AG08395 (cell line): ENCODE results near the gene MMP17.
A peak's percentile ranks its signal among the peaks of the same experiment; 100 is the strongest.
"Not testable (repeated sequence)": the region's sequence is repeated elsewhere in the genome, so short reads cannot be mapped to it uniquely, and the experiment has no call there.

Experiments used
- DNase-seq: peaks from one replicate; pipeline ENCODE4 v3.0.0; 2012; ENCODE audit warnings: mixed read lengths, low spot score

MMP17 gene

DNA sequence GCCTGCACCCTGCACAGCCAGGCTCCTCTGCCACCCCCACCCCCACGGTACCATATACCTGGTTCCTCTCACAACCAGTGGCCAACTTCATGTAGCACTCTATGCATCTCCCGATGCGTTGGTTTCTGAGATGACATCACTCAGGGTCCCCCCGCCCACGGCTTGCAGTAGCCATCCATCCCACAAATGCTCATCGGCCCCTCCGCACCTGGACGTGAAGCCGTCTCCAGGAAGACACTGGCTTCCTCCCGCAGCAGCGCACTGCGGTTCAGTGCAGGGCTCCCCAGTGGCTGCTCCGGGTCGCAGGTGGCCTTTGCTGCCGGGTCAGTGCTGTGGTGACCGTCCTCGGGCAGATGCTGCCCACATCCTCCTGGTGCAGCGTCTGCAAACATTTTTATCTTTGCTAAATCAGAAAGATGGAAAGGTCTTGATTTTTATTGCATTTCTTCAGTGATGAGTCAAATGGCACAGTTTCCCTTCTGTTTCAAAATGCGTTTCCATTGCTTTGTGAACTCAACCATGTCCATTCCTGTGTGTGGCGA lies 27.5 kb upstream of the MMP17 start:
- no peak for DNase-seq

DNA sequence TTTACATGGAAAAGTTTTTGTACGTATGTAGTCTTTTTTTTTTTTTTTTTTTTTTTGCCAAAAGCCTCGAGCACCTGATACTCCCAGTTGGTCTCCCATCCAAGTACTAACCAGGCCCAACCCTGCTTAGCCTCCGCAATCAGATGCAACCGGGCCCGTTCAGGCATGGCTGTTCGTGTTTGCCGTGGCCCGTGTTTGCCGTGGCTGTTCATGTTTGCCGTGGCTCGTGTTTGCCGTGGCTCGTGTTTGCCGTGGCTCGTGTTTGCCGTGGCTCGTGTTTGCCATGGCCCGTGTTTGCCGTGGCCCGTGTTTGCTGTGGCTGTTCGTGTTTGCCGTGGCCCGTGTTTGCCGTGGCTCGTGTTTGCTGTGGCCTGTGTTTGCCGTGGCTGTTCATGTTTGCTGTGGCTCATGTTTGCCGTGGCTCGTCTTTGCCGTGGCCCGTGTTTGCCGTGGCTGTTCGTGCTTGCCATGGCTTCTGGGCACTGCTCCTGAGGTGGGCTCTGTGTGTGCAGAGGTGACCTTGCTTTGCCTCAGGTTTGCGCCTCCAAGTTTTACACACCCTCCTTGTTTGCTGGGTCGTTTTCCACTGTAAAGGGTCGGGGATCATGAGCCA lies 26.8 kb upstream of the MMP17 start:
- no peak for DNase-seq

DNA sequence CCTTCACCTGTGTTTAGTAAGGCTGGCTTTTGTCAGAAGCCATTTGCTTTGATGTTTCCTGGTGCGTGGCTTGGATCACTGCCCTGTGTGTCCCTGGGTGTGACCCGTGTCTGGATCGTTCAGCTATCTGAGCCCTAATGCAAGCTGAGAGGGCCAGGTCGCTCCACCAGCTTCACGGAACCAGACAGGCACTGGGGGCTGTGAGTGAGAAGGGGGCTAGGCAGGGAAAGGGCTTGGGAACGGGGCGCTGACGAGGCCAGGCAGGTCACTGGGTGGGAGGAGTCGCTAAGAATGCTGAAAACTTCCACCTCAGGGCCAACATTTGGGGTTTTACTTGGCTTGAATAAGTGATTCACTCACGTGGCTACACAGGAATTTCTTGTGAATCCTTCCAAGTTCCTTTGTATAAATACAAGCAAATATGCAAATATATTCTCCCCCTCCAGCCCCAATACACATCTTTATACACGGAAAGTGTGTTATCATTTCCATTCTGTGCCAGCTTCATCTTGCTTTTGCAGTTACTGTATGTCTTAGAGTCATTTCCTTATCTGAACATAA lies 24.2 kb upstream of the MMP17 start:
- peak; percentile 72 for DNase-seq

DNA sequence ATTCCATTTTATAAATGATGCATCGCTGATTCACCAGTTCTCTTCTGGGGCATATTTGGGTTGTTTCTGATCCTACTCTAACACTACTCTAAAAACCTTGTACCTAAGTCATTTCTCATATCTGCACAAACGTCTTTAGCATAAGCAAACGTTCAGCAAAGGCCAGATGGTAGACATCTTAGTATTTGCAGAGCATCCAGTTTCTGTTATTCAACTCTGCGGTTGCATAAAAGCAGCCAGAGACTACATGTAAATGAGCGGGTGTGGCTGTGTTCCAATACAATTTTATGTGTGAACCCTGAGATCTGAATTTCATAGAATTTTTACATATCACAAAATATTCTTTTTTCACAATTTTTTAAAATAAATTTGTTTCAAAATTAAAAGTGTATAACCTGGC lies 22.8 kb upstream of the MMP17 start:
- no peak for DNase-seq

DNA sequence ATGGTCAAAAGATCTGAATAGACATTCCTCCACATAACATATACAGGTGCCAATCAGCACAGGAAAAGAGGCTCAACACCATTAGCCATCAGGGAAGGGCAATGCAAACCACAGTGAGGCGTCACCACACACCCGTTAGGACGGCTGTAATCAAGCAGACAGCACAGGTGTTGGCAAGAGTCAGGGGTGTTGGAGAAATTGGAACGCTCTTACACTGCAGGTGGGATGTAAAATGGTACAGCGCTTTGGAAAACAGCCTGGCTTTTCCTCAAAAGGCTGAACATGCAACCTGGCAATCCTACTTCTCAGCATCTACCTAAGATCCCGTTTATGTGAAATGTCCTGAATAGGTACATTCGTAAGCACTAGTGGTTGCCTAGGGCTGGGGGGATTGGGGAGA lies 21.5 kb upstream of the MMP17 start:
- no peak for DNase-seq

DNA sequence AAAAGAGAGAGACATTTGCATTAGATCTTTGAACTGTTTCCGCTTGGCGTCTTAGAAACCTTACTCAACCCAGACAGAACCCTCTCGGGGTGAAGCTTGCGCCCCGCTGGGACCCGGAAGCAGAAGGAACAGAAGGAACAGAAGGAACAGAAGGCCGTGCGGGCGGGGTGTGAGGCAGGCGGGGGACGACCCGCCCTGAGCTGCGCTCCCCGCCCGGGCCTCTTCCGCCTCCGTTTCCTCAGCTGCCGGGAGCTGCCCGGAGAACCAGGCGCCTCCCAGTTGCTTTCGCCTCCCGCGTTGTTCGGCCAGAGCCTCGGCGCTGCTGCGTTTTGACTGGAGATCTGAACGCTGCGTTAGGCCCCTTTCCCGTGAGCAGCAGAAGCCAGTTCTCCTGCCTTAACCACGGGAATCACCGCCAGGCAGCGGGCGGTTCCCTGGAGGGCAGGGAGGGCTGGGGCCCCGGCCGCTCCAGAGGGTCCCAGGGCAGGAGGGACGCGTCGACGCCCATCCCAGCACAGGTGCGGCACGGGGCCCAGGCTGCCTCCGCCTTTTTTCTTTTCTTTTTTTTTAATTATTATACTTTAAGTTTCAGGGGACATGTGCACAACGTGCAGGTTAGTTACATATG lies 19.3 kb upstream of the MMP17 start:
- peak; percentile 48 for DNase-seq

DNA sequence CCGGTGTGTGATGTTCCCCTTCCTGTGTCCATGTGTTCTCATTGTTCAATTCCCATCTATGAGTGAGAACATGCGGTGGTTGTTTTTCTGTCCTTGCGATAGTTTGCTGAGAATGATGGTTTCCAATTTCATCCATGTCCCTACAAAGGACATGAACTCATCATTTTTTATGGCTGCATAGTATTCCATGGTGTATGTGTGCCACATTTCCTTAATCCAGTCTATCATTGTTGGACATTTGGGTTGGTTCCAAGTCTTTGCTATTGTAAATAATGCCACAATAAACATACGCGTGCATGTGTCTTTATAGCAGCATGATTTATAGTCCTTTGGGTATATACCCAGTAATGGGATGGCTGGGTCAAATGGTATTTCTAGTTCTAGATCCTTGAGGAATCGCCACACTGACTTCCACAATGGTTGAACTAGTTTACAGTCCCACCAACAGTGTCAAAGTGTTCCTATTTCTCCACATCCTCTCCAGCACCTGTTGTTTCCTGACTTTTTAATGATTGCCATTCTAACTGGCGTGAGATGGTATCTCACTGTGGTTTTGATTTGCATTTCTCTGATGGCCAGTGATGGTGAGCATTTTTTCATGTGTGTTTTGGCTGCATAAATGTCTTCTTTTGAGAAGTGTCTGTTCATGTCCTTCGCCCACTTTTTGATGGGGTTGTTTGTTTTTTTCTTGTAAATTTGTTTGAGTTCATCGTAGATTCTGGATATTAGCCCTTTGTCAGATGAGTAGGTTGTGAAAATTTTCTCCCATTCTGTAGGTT lies 18.5 kb upstream of the MMP17 start:
- not testable (repeated sequence) for DNase-seq

DNA sequence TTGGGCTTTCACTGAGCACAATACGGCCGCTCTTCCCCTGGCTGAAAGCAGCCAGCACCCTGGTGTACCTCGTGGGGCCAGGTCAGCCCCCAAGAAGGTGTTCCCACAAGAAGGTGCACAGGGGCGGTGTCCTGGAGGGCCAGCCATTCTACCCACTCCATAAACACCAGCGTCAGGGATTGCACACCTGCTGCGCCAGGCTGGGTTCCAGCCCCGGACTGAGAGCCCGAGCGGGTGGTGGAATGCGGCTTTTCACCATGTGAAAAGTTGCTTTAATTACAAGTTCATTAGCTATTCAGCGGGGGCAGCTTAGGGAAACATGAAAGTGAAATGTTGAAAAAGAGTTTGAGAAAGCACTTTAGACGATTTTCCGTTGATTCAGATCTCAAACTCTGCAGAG lies 17.5 kb upstream of the MMP17 start:
- no peak for DNase-seq

DNA sequence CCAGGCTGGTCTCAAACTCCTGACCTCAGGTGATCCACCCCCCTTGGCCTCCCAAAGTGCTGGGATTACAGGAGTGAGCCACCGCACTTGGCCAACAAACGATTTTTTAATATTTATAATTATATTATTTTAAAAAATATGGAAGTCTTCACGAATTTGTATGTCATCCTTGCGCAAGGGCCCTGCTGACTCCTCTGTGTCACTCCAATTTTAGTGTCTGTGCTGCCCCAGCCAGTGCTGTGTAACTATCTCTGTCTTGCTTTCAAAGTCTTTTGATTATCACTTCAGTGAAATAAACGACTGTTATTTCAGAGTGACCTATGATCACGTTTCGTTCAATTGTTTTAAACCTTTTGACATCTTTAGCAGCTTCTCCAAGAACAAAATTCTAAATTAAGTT lies 13.1 kb upstream of the MMP17 start:
- DNase-seq, result no peak

DNA sequence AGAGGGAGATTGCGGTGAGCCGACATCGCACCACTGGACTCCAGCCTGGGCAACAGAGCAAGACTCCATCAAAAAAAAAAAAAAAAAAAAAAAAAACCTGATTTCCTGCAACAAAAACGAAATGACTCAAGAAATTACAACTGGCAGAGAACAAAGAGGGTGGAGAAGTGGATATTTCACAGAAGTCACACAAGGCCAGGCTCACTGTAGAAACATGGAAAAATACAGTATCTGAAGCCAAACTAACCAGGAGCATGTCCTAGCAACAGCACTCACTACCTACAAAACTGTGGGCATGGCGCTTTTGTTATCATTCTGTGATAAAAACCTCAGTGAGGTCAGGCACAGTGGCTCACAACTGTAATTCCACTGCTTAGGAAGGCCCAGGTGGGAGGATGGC lies 11.7 kb upstream of the MMP17 start:
- DNase-seq, result no peak

DNA sequence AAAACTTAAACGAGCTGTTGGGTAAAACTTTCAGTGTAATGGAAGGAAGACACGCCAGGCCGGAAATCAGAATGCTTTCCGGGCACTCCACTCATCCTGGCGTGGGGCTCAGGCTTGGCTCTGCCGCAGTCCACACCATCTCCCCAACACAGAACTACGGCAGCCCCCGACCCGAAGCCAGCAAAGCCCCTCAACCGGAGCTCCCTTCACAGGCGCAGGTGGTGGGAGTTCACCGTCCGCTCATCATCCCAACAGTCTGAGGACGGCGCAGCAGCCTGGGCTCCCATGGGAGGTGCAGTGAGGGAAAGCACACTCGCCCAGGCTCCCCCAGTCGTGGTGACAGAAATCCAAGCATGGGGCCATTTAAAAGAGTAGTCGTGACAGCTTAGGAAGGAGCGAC lies 11.0 kb upstream of the MMP17 start:
- DNase-seq, result no peak

DNA sequence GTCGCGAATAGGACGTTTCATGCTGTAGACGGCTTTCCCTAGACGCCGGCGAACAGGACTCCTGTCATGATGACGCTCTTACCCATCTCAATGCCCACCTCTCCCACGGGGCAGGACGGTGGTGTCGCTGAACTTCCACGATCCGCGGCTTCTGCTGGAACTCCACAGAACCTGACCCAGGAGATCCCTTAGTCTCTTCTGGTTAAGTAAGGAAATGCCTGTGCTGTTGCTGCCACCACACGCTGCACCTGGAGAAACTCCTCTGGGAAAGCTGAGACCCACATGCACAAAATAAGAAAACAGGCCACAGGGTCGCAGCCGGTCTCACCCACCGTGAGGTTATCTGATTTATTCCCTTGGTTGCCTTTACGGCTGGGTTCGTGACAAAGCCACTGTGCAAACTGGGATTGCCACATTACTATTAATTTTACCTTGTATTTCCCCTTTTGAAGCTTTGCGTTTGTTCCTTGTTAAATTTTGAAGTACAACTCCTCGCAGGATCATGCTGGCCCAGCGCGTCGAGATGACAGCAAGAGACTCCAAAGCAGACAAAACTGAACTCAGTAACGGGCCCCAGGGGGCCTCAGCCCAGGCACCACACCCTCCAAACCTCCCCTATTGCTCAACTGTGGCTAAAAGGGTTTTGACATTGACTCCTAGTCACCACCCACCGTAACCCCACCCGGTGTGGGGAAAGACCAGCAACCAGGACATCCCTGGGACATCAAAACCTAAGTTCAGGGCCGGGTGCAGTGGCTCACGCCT lies 9.2 kb upstream of the MMP17 start:
- no peak for DNase-seq

DNA sequence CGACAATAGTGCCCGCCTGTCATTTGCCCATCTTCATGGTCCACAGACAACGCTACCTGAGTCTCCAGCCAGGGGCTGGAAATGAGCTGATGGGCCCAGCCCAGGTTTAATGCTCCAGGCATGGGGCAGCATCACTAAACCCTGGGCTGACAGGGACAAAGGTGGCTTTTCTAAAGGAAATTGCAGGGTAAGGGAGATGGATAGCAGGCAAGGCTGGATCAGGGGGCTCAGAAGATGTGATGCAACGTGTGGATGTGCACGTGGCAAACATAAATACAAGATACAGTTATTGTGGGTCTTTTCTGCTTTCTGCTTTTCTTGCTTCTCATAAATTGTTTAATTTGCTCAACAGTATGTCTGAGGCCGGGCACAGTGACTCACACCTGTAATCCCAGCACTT lies 3.7 kb upstream of the MMP17 start:
- DNase-seq, result no peak

DNA sequence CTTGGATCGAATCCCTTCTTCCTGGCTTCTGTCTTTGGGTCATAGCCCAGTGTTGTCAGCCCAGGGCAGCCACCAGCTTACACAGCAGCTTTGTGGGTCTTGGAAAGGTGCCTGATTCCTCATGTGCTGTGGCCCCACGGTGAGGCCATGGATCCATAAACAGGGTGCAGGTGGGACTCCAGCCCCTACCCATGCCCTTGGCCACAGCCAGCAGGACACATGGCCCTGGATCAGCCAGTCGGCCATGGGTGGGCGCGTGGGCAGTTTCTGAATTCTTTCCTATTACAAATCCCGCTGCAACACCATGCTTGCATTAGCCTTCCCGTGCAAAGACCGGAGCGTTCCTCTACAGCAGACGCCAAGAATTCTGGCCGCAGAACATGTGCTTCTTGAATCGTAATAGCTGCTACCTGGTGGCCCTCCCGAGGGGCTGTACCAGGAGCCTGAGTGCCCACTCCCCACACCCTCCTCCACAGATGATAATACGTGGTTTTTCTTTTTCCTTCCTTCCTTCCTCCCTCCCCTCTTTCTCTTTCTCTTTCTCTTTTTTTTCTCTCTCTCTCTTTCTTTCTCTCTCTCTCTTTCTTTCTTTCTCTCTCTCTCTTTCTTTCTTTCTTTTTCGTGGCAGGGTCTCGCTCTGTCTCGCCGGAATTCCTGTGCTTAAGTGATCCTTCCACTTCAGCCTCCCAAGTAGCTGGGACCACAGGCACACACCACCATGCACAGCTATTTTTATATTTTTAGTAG lies 2.9 kb upstream of the MMP17 start:
- DNase-seq, result peak; percentile 65

DNA sequence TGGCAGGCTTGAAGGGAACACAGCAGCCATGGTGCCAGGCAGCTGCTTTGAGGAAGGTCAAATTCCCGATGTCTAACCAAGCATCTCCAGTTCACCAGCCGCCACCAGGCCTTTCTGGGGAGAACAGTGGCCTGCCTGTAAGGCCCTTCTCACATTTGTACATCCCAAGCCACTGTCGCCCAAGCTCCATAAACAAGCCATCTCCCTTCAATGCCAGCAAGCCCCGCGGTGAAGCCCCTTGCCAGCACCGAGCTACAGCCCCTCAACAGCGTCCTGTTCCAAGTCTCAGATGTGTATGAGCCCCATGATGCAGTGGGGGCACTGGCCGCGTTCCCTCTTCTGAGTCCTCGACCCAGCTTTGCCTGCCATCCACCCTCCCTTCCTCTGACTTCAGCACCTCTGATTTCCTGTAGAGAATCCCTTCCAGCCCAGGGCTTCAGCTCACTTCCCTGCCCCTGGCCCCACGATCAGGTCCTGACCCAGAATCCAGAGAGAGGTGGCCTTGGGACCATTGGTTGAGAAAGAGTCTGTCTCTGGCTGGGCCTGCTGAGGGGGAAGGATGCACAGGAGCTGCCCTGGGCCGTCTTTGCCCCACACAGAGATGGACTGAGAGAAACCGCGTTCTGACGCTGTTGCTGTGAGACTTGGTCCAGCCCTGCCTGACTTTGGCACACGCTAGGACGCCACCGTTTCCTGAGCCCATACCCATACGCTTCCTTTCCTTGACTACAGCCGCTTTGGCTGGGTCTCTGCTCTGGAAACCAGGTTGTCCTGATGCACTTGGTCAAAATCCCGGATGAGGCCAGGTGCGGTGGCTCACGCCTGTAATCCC lies 1.9 kb upstream of the MMP17 start:
- DNase-seq, result no peak

DNA sequence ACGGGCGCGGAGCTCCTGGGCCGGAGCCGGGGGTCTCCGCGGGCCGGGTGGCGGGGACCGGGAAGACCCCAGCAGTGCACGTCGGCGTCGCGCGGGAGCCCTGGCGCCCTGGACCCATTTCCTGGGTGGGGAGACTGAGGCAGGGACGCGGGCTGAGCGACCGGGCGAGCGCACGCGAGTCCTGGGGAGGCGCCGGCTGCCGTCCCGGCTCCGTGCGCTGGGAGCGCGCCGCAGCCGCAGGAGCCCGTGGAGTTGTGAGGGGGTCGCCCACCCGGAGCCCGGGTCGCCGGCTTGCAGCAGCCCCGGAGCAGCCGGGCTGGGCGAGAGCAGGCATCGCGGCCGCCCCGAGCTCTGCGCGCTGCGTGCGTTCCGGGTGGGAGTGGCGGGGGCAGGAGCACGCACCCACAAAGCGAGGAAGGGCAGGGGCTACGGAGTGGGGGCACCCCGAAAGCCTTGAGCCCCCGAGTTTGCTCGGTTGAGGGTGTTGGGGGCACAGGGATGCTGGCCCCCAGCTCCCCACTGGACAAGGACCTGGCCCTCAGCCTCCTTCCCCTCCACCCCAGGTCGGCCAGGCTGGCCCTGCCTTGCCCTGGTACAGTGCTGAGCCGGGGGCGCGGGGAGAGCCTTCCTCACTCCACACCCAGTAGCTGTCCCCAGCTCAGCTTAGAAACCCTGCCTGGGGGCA lies 620 bp downstream of the MMP17 start:
- no peak for DNase-seq

DNA sequence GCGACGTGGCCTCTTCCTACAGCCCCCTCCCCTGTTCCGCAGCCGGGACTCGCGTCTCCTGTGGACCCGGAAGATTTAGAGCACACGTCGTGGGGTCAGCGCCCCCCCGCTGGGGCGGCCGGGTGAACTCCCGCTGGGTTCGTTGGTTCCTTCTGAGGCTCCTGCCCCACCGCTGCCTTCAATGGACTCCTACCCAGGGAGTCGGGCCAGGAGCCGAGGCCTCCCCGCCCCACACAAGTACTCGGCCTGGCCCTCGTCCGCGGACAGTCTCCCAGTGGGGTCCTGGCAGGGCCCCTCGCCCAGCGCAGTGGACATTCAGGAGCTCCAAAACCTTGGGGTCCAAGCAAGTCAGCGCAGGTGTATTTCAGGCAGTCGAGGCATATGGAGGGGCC lies 1.2 kb downstream of the MMP17 start:
- peak; percentile 22 for DNase-seq

DNA sequence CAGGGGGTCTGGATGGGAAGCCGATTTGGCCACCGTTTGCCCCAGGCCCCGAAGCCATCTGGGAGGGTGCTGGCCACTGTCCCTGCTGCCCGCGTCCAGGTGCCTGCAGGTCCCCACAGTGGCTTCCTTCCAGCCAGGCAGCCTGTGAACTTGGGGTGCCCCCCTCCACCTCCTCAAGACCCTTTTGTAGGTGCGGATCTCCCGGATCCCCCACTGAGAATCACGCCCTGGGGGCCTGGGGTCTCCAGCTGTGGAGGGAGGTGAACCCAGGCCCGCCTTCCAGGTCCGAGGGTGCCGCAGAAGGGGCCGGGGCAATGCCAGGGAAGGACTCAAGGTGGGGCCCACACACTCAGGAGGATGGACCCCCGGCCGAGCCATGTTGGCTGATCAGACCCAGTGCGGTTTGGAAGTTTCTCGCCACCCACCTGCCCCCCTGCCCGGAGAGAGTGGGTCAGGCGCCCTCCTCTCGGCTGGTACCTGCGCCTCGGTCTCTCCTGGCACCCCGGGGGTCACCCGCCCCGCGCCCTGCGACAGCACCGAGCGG lies 1.7 kb downstream of the MMP17 start:
- no peak for DNase-seq

DNA sequence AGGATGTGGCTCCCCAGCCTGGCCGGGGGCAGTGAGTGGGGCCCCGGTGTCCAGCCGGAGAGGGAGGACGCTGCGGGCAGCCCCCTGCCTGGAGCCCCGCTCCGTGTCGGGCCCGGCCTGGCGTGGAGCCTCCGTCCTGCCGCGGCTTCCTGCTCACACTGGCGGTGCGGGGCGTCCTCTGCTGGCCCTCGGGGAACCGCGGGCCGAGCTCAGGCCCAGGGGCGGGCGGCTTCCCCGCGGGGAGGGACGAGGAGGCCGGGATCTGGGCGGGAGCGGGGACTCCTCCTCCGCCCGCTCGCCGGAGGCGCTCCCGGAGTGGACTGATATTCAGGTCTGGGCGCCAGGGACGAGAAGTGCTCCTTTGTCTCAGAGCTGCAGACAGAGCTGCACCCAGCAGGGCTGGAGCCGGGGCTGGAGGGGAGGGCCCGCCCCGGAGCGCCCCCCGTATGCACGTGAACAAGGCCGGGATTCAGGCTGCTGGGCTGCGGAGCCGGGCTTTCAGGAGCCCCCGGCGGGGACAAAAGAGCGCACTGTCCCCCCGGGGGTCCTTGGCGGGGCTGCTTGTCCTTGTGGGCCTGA lies 2.2 kb downstream of the MMP17 start:
- peak; percentile 89 for DNase-seq
